HCT116 (cell line): ENCODE measurements around the gene NOXA1. TPM values are rescaled to one million over a fixed set of nuclear protein-coding genes. Genes with fewer than 3 reads are reported as not detected.

Source experiments
- ATAC-seq: fragments of 200-7000 bp; cut with Tn5 transposase; 2 replicates; pipeline ENCODE4 v1.9.1; 2020; ENCODE audit warnings: mild to moderate bottlenecking, moderate library complexity
- BruUV-seq: library from RNA; stranded (reverse); fragments of 400-500 nt; replicated peaks from 2 replicates; lab custom pipeline; 2021; lab: Mats Ljungman, UMichigan
- CTCF ChIA-PET: fragments of 300-600 bp; sonication (Branson Sonifier 250); formaldehyde crosslinking; loops from one replicate; lab custom pipeline; 2021; ENCODE audit warnings: antibody characterized with exemption; lab: Charles Lee
- POLR2A ChIA-PET: fragments of 300-600, 350-600 bp; sonication (Branson Sonifier 250); formaldehyde crosslinking; loops from one replicate; lab custom pipeline; 2021; ENCODE audit warnings: antibody characterized with exemption; lab: Charles Lee
- RAD21 ChIA-PET, 2 experiments: fragments of 300-600 bp; sonication (Branson Sonifier 250); formaldehyde crosslinking; loops; one replicate each; lab custom pipeline; 2023; ENCODE audit warnings: low total read pairs in 2 of 2; ENCODE audit not compliant: uncharacterized antibody in 2 of 2, unreplicated experiment in 2 of 2, low non-redundant PET in 1 of 2; lab: Charles Lee
- DNase-seq: peaks from one replicate; pipeline ENCODE4 v3.0.0-alpha.2; 2010; ENCODE audit warnings: low read depth, low spot score
- H2AFZ ChIP-seq: fragments of 200-600 bp; shearing (Covaris generic), sonication (generic); 2 replicates; pipeline ENCODE4 v1.6.1; 2017; ENCODE audit warnings: low read depth, mixed run types, mixed read lengths, antibody characterized with exemption, low read length; ENCODE audit not compliant: poor library complexity, severe bottlenecking
- H3K27ac ChIP-seq: 2 replicates; pipeline ENCODE4 v1.5.1; 2012; ENCODE audit warnings: low read depth, low read length
- H3K27me3 ChIP-seq: fragments of 200-600 bp; sonication (generic); 2 replicates; pipeline ENCODE4 v1.6.1; 2016; ENCODE audit warnings: mixed run types, low read length, mixed read lengths; ENCODE audit not compliant: insufficient read depth
- H3K36me3 ChIP-seq, 2 experiments: fragments of 200-500 bp in 1 of 2; fragments of 200-600 bp in 1 of 2; sonication (Bioruptor generic) in 1 of 2; sonication (generic) in 1 of 2; 2 replicates each; pipeline versions ENCODE4 v1.5.1 to v1.6.1; 2014 to 2016; ENCODE audit warnings: low read length in 2 of 2, inconsistent platforms in 1 of 2, mixed read lengths in 1 of 2, mixed run types in 1 of 2; ENCODE audit not compliant: insufficient read depth in 2 of 2, control insufficient read depth in 1 of 2
- H3K4me1 ChIP-seq, 2 experiments: fragments of 200-600 bp in 1 of 2; sonication (generic) in 1 of 2; 2 replicates each; pipeline versions ENCODE4 v1.5.1 to v1.6.1; 2012 to 2017; ENCODE audit warnings: low read length in 2 of 2, inconsistent platforms in 1 of 2, mild to moderate bottlenecking in 1 of 2, mixed read lengths in 1 of 2, mixed run types in 1 of 2, moderate library complexity in 1 of 2; ENCODE audit not compliant: insufficient read depth in 2 of 2, control insufficient read depth in 1 of 2
- H3K4me2 ChIP-seq: fragments of 200-600 bp; sonication (generic); 2 replicates; pipeline ENCODE4 v1.6.1; 2017; ENCODE audit warnings: mixed run types, low read length, mixed read lengths
- H3K4me3 ChIP-seq, 2 experiments: fragments of 200-600 bp in 1 of 2; sonication (generic) in 1 of 2; replicated peaks in 1 of 2; 2 replicates each; pipeline ENCODE4 v1.5.1; 2011 to 2016; ENCODE audit warnings: low read length in 2 of 2, control low read depth in 1 of 2, low read depth in 1 of 2, mild to moderate bottlenecking in 1 of 2, mixed read lengths in 1 of 2, mixed run types in 1 of 2
- H3K79me2 ChIP-seq: fragments of 200-600 bp; sonication (generic); 2 replicates; pipeline ENCODE4 v1.6.1; 2017; ENCODE audit warnings: mild to moderate bottlenecking, mixed run types, low read length, moderate library complexity, mixed read lengths; ENCODE audit not compliant: insufficient read depth
- H3K9ac ChIP-seq: fragments of 200-600 bp; sonication (generic); 2 replicates; pipeline ENCODE4 v1.6.1; 2016; ENCODE audit warnings: low read length, mixed read lengths
- H3K9me2 ChIP-seq: fragments of 200-600 bp; sonication (generic), shearing (Covaris generic); 2 replicates; pipeline ENCODE4 v1.6.1; 2017; ENCODE audit warnings: mixed run types, mild to moderate bottlenecking, moderate library complexity; ENCODE audit not compliant: insufficient read depth
- H3K9me3 ChIP-seq, 2 experiments: fragments of 200-500 bp in 1 of 2; fragments of 200-600 bp in 1 of 2; sonication (Bioruptor generic) in 1 of 2; sonication (generic) in 1 of 2; 2 replicates each; pipeline ENCODE4 v1.6.1; 2014 to 2017; ENCODE audit warnings: low read length in 2 of 2, mixed read lengths in 2 of 2, inconsistent platforms in 1 of 2, low read depth in 1 of 2, mild to moderate bottlenecking in 1 of 2, mixed run types in 1 of 2, moderate library complexity in 1 of 2; ENCODE audit not compliant: control insufficient read depth in 1 of 2, insufficient read depth in 1 of 2
- H4K20me1 ChIP-seq: fragments of 200-600 bp; sonication (generic), shearing (Covaris generic); 2 replicates; pipeline ENCODE4 v1.6.1; 2017; ENCODE audit warnings: mixed run types, mild to moderate bottlenecking, moderate library complexity; ENCODE audit not compliant: insufficient read depth
- CBX3 ChIP-seq: IDR thresholded peaks from 2 replicates; pipeline ENCODE4 v1.6.1; 2012; ENCODE audit warnings: low read depth
- CEBPB ChIP-seq: IDR thresholded peaks from 2 replicates; pipeline ENCODE4 v1.6.1; 2012; ENCODE audit warnings: low read depth
- EGR1 ChIP-seq: IDR thresholded peaks from 2 replicates; pipeline ENCODE4 v1.6.1; 2012; ENCODE audit warnings: low read depth
- ELF1 ChIP-seq: IDR thresholded peaks from 2 replicates; pipeline ENCODE4 v1.6.1; 2012; ENCODE audit warnings: low read depth, borderline replicate concordance
- FOSL1 ChIP-seq: IDR thresholded peaks from 2 replicates; pipeline ENCODE4 v1.6.1; 2012; ENCODE audit warnings: low read depth
- RAD21 ChIP-seq: IDR thresholded peaks from 2 replicates; pipeline ENCODE4 v1.6.1; 2012; ENCODE audit warnings: low read depth, mild to moderate bottlenecking
- REST ChIP-seq: IDR thresholded peaks from 2 replicates; pipeline ENCODE4 v1.6.1; 2012; ENCODE audit warnings: low read depth
- SIN3A ChIP-seq: IDR thresholded peaks from 2 replicates; pipeline ENCODE4 v1.6.1; 2012; ENCODE audit warnings: low read depth
- SP1 ChIP-seq: IDR thresholded peaks from 2 replicates; pipeline ENCODE4 v1.6.1; 2012; ENCODE audit warnings: low read depth
- ZNF274 ChIP-seq: fragments of 200-500 bp; sonication (Bioruptor generic); IDR thresholded peaks from 2 replicates; pipeline ENCODE4 v1.6.1; 2014; ENCODE audit warnings: mild to moderate bottlenecking, low read depth, low read length, inconsistent platforms
- intact Hi-C: fragments of 100-400 bp; cut with micrococcal nuclease; formaldehyde crosslinking; loops from 2 replicates; pipeline ENCODE4 v1.10.0; 2022
- total RNA-seq: library from RNA; stranded (reverse); gene quantifications from one replicate; pipeline ENCODE4 v1.2.1, GENCODE V29; 2021; ENCODE audit not compliant: unreplicated experiment
- TF ChIP-seq, protein P1 (sequence below): IDR thresholded peaks from 2 replicates; pipeline ENCODE4 v1.6.1; 2012
- TF ChIP-seq, protein P2 (sequence below), 3 experiments: fragments of 200-600 bp in 1 of 3; sonication (generic) in 1 of 3; IDR thresholded peaks in 2 of 3; conservative IDR thresholded peaks in 1 of 3; 2 replicates each; pipeline ENCODE4 v1.5.1; 2012 to 2017; ENCODE audit warnings: low read depth in 2 of 3, low read length in 2 of 3, antibody characterized with exemption in 1 of 3, borderline replicate concordance in 1 of 3, control low read depth in 1 of 3, mild to moderate bottlenecking in 1 of 3, mixed read lengths in 1 of 3, mixed run types in 1 of 3, moderate library complexity in 1 of 3; ENCODE audit not compliant: insufficient read depth in 1 of 3

Gene NOXA1
- total RNA-seq, 1 experiment from 2014 or later, result 13.2 TPM

GRCh38 chr9:137427454-137428310 lies 4.5 kb downstream of the NOXA1 start:
- no peak for ATAC-seq
- no TSS peak for BruUV-seq
- Histone ChIP-seq H2AFZ (no peak overlapping the region), H3K27me3 (no peaks in the 10 kb centered on the region), H3K4me3 (no peak overlapping the region), H3K79me2 (peaks cover under 1% of the 10 kb centered on the region; the same call in 1 of the 2 replicates), H3K27ac (no peak overlapping the region), H3K4me2 (no peak overlapping the region), H3K9ac (no peak overlapping the region), H3K9me3 (no peaks in the 10 kb centered on the region), H3K4me1 (peaks cover 25 to 41% of the 10 kb centered on the region in 2 experiments), H3K36me3 (no peaks in the 10 kb centered on the region), H3K9me2 (no peaks in the 10 kb centered on the region), H4K20me1 (no peaks in the 10 kb centered on the region)
- no peak for TF ChIP-seq ZNF274
- no peak for TF ChIP-seq SP1
- TF ChIP-seq REST, result no peak
- TF ChIP-seq ELF1, result no peak
- no peak for TF ChIP-seq CEBPB
- no peak for TF ChIP-seq SIN3A
- no peak for TF ChIP-seq CBX3
- TF ChIP-seq, protein P1, sequence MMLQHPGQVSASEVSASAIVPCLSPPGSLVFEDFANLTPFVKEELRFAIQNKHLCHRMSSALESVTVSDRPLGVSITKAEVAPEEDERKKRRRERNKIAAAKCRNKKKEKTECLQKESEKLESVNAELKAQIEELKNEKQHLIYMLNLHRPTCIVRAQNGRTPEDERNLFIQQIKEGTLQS, result no peak
- TF ChIP-seq FOSL1, result no peak
- no peak for TF ChIP-seq RAD21
- TF ChIP-seq, protein P2, sequence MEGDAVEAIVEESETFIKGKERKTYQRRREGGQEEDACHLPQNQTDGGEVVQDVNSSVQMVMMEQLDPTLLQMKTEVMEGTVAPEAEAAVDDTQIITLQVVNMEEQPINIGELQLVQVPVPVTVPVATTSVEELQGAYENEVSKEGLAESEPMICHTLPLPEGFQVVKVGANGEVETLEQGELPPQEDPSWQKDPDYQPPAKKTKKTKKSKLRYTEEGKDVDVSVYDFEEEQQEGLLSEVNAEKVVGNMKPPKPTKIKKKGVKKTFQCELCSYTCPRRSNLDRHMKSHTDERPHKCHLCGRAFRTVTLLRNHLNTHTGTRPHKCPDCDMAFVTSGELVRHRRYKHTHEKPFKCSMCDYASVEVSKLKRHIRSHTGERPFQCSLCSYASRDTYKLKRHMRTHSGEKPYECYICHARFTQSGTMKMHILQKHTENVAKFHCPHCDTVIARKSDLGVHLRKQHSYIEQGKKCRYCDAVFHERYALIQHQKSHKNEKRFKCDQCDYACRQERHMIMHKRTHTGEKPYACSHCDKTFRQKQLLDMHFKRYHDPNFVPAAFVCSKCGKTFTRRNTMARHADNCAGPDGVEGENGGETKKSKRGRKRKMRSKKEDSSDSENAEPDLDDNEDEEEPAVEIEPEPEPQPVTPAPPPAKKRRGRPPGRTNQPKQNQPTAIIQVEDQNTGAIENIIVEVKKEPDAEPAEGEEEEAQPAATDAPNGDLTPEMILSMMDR (IDR thresholded peaks at IDR 0.05 in 2 of 3, conservative IDR thresholded peaks at IDR 0.05 in 1 of 3; ENCODE audit: borderline replicate concordance in 1 of 3, insufficient read depth in 1 of 3, low read depth in 2 of 3, low read length in 2 of 3), result no peak
- TF ChIP-seq EGR1, result no peak
- no peak for DNase-seq
- ChIA-PET POLR2A (no interaction called here), RAD21 (no interaction called here), CTCF (no interaction called here)
- intact Hi-C loops, result no loop called here
